HG03066 (cell line): ENCODE data around the gene GRIK3.
"Not testable (repeated sequence)": the region's sequence is repeated elsewhere in the genome, so short reads cannot be mapped to it uniquely, and the experiment has no call there.

Experiments used
- ATAC-seq: cut with Tn5 transposase; IDR thresholded peaks from one replicate; pipeline ENCODE4 v1.9.1; 2021; ENCODE audit warnings: low read depth; ENCODE audit not compliant: unreplicated experiment

The GRIK3 gene

GRCh38 chr1:36913484-36914060 lies 120.7 kb downstream of the GRIK3 start:
- no peak for ATAC-seq

- no peak for ATAC-seq
Measured at GRCh38 chr1:36913016-36913415, 121.3 kb downstream of the GRIK3 start.

- ATAC-seq, result no peak
Measured at GRCh38 chr1:36912365-36912865, 121.9 kb downstream of the GRIK3 start.

GRCh38 chr1:36911561-36912364 lies 122.6 kb downstream of the GRIK3 start:
- ATAC-seq, result no peak

- no peak for ATAC-seq
Measured at GRCh38 chr1:36910886-36911540, 123.3 kb downstream of the GRIK3 start.

GRCh38 chr1:36909946-36910725 lies 124.2 kb downstream of the GRIK3 start:
- no peak for ATAC-seq

GRCh38 chr1:36909359-36909758 lies 125.0 kb downstream of the GRIK3 start:
- not testable (repeated sequence) for ATAC-seq

- no peak for ATAC-seq
Measured at GRCh38 chr1:36908096-36908495, 126.2 kb downstream of the GRIK3 start.

- no peak for ATAC-seq
Measured at GRCh38 chr1:36906555-36906954, 127.8 kb downstream of the GRIK3 start.

GRCh38 chr1:36905941-36906340 lies 128.4 kb downstream of the GRIK3 start:
- no peak for ATAC-seq

- no peak for ATAC-seq
Measured at GRCh38 chr1:36900128-36900527, 134.2 kb downstream of the GRIK3 start.

- not testable (repeated sequence) for ATAC-seq
Measured at GRCh38 chr1:36897813-36898212, 136.5 kb downstream of the GRIK3 start.

- ATAC-seq, result no peak
Measured at GRCh38 chr1:36894824-36895223, 139.5 kb downstream of the GRIK3 start.

- no peak for ATAC-seq
Measured at GRCh38 chr1:36890776-36891175, 143.5 kb downstream of the GRIK3 start.

- ATAC-seq, result no peak
Measured at GRCh38 chr1:36889478-36890226, 144.7 kb downstream of the GRIK3 start.

GRCh38 chr1:36888811-36889477 lies 145.4 kb downstream of the GRIK3 start:
- no peak for ATAC-seq

- no peak for ATAC-seq
Measured at GRCh38 chr1:36885540-36886357, 148.6 kb downstream of the GRIK3 start.

- no peak for ATAC-seq
Measured at GRCh38 chr1:36884801-36885200, 149.5 kb downstream of the GRIK3 start.
